Spleen (tissue), 7 donors: ENCODE measurements around the gene RFPL3.

Source experiments
- CTCF ChIP-seq, 11 experiments: fragments of 200-600 bp in 7 of 11; fragments of 450-650 bp in 4 of 11; sonication (generic) in 4 of 11; IDR thresholded peaks in 8 of 11; conservative IDR thresholded peaks in 3 of 11; 1 replicate in 7 of 11; 2 replicates in 4 of 11; pipeline versions ENCODE4 v1.4.0 to v1.8.0; 2016 to 2021; ENCODE audit warnings: antibody characterized with exemption in 11 of 11, inconsistent platforms in 4 of 11, mild to moderate bottlenecking in 1 of 11
- POLR2A ChIP-seq, 3 donors: fragments of 450-650 bp; IDR thresholded peaks; one replicate each; pipeline ENCODE4 v1.5.1; 2017; ENCODE audit warnings: antibody characterized with exemption in 3 of 3, mild to moderate bottlenecking in 1 of 3
- POLR2AphosphoS5 ChIP-seq, 3 donors: sonication (generic); formaldehyde crosslinking; IDR thresholded peaks; one replicate each; pipeline ENCODE4 v1.5.1; 2017; ENCODE audit warnings: antibody characterized with exemption in 3 of 3
- donor health status: DM: no; HTN: no; CAD: no; lungs with moderate emphysema.
- donor health status: DM: no; HTN: no; CAD: no.
- donor health status: DM: no; HTN: no; CAD: no.

- TF ChIP-seq CTCF (IDR thresholded peaks at IDR 0.05 in 8 of 11, conservative IDR thresholded peaks at IDR 0.05 in 3 of 11) = no peak
- no peak for TF ChIP-seq POLR2AphosphoS5 (IDR thresholded peaks at IDR 0.05)
- no peak for TF ChIP-seq POLR2A (IDR thresholded peaks at IDR 0.05)
These were observed 39.1 kb downstream of the RFPL3 start for GRCh38 chr22:32396746-32397145.
